NK-92 treated with Interleukin-12 subunit alpha and Interleukin-12 subunit beta, amount 100 ng/mL, for 24 hours (cell line): ENCODE results near the gene ZNRD2.

ENCODE experiments used
- DNase-seq: peaks from one replicate; lab custom pipeline; 2025; lab: John Stamatoyannopoulos, UW

Gene ZNRD2

GRCh38 chr11:65588199-65589054 is 18.1 kb downstream of the ZNRD2 start:
- DNase-seq = peak; percentile 76

- no peak for DNase-seq
Observed at GRCh38 chr11:65589444-65590239, 19.4 kb downstream of the ZNRD2 start.

GRCh38 chr11:65590240-65590738 is 20.0 kb downstream of the ZNRD2 start:
- DNase-seq = no peak

GRCh38 chr11:65591939-65592857 is 21.9 kb downstream of the ZNRD2 start:
- no peak for DNase-seq

GRCh38 chr11:65592858-65593517 is 22.7 kb downstream of the ZNRD2 start:
- no peak for DNase-seq

DNA sequence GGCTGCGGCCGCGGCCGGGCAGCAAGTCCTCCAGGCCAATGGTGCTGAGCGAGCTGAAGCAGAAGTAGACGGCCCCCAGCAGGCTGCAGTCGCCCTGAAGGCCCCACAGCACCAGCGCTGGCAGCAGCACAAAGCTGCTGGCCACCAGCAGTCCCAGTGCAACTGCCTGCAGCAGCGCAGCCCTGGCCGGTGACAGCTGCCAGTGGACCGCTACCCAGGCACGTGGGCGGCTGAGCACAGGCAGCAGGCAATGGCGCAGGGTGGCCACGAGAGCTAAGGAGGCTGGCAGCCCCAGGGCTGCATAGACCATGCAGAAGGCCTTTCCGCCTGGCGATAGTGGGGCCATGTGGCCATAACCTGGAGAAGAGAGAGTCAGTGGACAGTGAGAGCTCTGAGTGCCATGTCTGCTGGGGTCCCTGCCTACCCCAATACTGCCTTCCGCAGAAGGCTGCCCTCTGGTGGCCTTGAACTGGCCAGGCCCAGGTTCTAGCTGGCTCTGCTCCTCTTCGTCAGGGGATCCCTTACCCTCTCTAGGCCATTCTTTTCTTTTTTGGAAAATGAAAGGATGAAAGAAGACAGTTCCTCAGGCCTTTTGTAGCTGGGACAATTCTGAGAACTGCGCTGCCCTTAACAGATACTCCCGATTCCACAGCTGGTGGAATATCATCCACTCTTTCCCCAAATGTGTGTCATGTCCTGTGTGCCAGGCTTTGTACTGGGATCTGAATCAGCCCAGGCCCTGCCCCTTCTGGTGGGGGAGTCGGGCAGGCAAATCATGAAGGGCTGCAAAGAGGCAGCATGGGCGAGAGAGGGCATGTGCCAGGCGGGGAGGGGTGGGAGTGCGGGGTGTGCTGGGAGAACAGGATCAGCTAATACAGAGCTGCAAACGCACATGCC is 23.5 kb downstream of the ZNRD2 start:
- no peak for DNase-seq

- no peak for DNase-seq
Observed at GRCh38 chr11:65595131-65595530, 24.9 kb downstream of the ZNRD2 start.

DNA sequence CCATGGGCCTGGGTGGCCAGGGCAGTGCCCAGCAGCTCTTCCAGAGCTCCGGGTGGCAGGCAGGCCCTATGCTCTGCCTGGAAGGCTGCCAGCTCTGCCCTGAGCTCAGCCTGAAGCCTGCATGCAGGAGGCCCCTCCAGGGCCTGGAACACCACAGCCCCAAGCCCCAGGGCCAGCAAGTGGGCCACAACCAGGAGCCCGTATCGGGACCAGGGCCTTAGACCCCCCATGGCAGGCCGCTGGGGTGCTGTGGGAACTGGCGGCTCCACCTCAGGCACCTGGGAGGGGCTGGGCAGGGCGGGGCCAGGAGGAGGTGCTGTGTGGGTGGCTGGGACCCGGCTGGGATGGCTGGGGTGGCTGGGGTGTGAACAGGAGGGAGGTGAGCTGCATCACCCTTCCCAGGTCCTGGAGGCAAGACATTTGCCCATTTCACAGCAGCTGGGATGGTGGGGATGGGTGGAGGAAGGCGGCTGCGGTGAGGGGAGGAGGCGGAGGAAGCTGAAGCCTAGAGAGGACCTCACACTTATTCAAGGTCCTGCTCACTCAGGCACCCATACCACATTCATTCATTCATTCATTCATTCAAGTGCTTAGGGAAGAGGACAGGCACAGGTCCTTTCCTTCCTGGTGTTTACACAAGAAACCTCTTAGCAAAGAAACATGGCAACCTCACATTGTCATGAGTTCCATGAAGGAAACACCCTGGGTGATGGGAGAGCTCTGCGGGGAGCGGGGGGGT is 25.4 kb downstream of the ZNRD2 start, which contains the start of gene KCNK7:
TSS of gene KCNK7 (minus strand) at position 258 of the 739 bp plus-strand sequence. CDS start at position 230, 28 bp downstream.
- DNase-seq = no peak

DNA sequence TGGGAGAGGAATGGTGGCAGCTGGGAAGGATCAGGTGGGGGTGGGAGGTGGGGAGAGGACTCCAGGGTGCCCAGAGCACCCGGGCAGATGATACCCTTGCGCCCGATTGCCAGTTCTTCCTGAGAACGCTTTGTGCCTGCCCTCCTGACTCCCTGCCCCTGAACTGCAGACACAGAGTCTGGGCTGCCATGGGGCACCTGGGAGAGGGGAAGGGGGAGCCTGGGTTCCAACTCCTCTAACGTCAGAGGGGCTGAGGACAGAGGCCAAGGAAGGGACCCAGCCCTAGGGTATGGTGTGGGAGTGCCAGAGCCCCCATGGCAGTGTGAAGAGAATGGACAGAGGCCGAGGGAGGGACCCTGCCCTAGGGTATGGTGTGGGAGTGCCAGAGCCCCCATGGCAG is 26.2 kb downstream of the ZNRD2 start:
- DNase-seq = no peak

GRCh38 chr11:65598258-65598699 is 28.0 kb downstream of the ZNRD2 start:
- DNase-seq = no peak

DNA sequence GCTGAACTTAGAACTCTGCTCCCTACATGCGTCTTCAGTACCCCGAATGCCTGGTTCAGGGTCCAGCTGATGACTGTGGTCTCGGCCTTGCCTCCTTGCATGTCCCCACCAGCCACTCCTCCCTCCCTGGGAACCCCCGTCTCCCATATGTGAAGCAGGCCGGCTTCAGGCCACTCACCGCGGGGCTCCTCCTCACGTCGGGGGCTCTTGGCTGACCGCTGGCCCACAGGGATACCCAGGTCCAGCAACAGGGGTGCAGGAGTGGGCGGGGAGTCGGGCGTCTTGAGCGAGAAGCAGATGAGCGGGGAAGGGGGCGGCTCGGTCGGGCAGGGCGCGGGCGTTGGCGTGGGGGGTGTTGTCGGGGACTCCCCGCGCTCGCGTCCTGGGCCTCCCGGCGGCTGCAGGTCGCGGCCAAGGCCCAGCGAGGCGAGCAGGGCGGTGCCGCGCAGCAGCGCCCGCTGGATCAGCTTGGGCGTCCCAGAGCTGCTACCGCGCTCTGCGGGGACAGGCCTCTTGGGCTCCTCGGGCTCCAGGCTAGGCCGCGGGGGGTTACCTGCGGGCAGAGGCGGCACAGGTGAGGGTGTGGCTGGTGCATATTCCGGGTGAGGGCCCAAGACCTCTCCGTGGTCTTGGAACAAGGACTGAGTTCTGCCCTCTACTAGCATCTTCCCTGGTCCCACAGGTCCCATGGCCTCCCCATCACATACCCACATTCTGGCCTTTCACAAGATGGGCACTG is 29.1 kb downstream of the ZNRD2 start:
- DNase-seq = no peak

GRCh38 chr11:65599955-65600246 is 29.6 kb downstream of the ZNRD2 start:
- no peak for DNase-seq

DNA sequence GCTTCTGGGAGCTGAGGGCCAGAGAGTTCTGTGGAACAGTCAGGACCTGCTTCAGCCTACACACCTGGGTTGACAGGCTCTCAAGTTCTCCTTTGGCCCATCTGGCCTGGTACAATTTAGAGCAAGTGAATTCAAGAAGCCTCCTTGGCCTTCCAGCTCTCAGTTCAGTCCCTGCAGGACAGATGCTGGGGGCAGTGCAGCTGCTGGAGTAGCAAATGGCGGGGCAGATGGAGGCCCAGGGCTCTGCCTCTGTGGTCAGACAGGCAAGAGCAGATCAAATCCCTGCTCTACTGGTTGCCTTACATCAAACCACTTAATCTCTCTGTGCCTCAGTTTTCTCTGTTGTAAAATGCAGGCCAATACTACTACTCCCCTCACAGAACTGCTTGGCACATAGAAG is 34.0 kb downstream of the ZNRD2 start:
- DNase-seq = no peak

DNA sequence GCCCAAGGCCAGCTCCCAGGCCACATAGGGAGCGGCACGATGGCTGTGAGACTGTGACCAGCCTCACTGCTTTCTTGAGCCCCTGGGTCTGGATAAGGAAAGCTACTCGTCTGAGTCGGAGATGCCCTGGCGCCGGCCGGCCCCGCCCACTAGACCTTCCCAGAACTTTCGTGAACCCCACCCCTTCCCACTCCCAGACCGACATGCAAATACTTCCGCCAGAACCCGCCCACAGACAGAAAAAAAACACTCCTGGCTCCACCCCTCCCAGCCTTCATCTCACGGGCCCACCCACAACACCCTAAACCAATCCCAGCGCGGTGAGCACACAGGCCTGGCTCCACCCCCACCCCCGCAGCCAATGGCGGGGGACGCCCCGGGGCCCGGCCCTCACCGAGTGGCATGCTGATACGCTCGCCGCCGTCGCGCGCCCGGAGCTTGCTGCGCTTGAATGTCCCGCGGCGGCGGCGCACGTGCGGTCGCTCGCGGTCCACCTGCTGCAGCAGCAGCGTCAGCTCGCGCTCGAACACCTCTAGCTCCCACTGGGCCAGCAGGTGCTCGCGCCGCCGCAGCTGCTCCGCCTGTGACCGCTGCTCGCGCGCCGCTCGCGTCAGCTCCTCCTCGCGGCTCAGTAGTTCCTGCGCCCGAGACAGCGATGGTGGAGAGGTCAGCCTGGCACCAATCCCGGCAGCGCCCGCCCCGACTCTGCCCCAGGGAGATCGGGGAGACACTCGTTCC is 36.8 kb downstream of the ZNRD2 start:
- DNase-seq = no peak

DNA sequence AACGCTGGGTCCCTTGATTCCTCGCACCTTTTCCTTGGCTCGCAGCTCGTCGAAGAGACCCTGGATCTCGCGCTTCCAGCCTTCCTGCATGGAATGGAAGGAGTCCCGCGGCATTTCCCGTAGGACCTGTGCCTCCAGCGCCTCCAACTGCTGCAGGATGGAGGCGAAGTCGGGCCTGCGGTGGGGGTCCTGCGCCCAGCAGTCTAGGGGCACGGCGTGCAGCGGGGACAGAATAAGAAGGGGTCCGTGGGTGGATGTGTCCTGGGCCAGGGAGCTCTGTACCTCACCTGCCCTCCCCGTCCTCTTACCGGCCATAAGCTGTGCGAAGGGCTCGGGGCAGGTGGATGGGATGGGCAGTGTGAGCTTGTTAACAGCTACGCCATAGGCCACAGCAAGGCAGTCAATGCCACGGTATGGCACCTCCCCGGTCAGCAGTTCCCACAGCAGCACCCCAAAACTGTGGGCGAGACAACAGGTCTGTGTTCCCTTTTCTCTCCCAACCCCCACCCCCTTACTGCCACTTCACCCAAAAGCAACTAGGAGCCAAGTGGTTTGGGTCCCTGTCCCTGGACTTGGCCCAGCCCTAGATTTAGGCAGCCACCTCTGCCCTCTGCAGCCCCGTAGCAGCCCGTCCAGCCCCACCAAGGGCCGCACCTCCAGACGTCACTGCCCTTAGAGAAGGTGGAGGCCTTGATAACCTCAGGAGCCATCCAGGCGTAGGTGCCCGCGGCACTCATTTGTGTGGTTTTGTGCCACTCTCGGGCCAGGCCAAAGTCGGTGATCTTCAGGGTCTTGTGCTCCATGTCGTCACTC is 37.5 kb downstream of the ZNRD2 start:
- DNase-seq = no peak

DNA sequence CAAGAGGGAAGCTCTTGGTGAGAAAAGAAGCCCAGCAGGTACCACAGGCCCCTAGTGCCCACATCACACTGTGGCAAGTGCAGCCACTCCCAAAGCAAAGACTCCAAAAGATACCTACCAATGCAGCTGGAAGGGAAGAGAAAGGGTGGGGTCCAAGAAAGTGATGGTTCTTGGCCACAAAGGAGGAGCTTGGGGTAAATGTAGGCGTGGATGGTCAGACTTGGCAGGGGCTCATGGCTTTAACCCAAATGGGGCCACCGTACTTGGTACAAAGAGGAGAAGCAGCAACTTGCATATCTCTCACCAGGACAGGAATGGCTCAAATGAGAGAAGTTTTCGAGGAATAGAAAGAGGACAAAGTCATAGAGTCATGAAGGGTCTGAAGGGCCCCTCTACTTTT is 39.0 kb downstream of the ZNRD2 start:
- no peak for DNase-seq

- no peak for DNase-seq
Observed at GRCh38 chr11:65609665-65610064, 39.4 kb downstream of the ZNRD2 start.
